GM12878 (cell line): ENCODE results near the gene SYT14.

Experiments used
- SUZ12 ChIP-seq: fragments of 200-600 bp; sonication (generic); IDR thresholded peaks from one replicate; pipeline ENCODE4 v1.6.1; 2018; ENCODE audit warnings: antibody characterized with exemption, mild to moderate bottlenecking; ENCODE audit not compliant: unreplicated experiment
- TF ChIP-seq, protein P1 (sequence below): fragments of 450-650 bp; IDR thresholded peaks from 2 replicates; pipeline ENCODE4 v1.6.1; 2017; ENCODE audit warnings: antibody characterized with exemption, mild to moderate bottlenecking, moderate library complexity

DNA sequence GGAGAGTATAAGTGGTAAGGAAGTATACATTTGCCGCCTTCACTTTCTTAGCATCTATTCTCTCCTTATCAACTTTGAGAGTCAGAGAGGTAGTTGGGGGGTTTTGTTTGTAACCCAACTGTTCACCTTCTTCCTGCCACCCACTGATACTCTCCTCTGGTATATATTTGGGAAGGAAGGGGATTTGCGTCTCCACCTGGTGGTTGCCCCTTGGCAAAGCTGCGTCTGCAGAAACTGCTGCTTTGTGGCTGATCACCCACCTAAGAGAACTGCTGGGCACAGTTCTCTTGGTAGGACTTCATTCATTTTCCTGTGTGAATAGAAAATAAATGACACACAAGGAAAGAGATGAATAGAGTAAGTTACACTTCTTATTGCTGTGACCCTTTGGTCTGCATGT is 87.0 kb downstream of the SYT14 start:
- no peak for TF ChIP-seq SUZ12
- TF ChIP-seq, protein P1, sequence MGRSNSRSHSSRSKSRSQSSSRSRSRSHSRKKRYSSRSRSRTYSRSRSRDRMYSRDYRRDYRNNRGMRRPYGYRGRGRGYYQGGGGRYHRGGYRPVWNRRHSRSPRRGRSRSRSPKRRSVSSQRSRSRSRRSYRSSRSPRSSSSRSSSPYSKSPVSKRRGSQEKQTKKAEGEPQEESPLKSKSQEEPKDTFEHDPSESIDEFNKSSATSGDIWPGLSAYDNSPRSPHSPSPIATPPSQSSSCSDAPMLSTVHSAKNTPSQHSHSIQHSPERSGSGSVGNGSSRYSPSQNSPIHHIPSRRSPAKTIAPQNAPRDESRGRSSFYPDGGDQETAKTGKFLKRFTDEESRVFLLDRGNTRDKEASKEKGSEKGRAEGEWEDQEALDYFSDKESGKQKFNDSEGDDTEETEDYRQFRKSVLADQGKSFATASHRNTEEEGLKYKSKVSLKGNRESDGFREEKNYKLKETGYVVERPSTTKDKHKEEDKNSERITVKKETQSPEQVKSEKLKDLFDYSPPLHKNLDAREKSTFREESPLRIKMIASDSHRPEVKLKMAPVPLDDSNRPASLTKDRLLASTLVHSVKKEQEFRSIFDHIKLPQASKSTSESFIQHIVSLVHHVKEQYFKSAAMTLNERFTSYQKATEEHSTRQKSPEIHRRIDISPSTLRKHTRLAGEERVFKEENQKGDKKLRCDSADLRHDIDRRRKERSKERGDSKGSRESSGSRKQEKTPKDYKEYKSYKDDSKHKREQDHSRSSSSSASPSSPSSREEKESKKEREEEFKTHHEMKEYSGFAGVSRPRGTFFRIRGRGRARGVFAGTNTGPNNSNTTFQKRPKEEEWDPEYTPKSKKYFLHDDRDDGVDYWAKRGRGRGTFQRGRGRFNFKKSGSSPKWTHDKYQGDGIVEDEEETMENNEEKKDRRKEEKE, result no peak
